A549 treated with CORT108297 at 1 μM for 4 hours (cell line): Measurements from ENCODE around the gene SLC33A1. TPM values are rescaled to one million over a fixed set of nuclear protein-coding genes. Genes with fewer than 3 reads are reported as not detected.

Experiments used
- total RNA-seq: library from RNA; stranded (reverse); fragments of 200-300 nt; extraction: Qiagen RNA extraction; gene quantifications from 5 replicates; pipeline ENCODE4 v1.2.3, GENCODE V29; 2022

SLC33A1 gene
- total RNA-seq = 15.5 to 17.4 TPM (median 16.1 TPM) in 5 replicates

DNA sequence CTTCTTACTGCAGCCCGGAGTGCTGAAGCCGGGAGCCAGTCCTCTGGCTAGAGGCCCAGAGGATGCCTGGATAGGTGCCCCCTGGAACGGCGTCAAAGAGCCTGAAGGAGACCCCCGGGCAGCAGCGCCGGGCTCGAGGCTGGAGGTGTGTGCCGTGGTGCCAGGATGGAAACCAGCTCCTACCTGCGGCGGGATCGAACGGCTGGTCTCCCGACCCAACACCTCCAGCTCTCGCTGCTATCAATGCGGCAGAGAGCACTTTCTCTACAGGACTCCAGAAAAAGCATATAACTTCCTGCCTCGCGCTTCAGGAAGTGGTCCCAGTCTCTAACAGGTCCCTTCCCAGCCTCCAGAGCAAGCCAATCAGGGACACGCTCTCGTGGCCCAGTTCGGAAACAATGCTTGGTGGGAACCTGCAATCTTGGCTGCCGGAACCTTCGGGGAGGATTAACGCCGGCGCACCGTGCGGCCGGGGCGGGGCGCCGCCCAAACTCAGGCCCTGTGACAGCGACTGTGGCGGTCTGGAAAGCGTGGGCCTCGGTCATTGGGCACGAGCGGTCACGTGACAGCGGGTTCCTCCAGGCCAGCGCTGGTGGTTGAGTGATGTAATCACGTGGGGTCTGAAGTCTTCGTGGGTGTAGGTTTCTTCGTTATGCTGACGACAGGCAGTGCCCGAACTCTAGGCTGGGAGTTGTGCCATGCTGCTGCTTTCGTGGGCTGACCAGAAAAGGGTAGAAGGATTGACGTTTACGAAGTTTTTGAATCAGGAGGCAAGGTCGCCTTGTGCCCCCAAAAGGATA lies at the start of gene SLC33A1:
Gene SLC33A1, minus strand, starts transcription at position 287 of the 800 bp plus-strand sequence. CDS start 430 bp downstream, outside the sequence.

DNA sequence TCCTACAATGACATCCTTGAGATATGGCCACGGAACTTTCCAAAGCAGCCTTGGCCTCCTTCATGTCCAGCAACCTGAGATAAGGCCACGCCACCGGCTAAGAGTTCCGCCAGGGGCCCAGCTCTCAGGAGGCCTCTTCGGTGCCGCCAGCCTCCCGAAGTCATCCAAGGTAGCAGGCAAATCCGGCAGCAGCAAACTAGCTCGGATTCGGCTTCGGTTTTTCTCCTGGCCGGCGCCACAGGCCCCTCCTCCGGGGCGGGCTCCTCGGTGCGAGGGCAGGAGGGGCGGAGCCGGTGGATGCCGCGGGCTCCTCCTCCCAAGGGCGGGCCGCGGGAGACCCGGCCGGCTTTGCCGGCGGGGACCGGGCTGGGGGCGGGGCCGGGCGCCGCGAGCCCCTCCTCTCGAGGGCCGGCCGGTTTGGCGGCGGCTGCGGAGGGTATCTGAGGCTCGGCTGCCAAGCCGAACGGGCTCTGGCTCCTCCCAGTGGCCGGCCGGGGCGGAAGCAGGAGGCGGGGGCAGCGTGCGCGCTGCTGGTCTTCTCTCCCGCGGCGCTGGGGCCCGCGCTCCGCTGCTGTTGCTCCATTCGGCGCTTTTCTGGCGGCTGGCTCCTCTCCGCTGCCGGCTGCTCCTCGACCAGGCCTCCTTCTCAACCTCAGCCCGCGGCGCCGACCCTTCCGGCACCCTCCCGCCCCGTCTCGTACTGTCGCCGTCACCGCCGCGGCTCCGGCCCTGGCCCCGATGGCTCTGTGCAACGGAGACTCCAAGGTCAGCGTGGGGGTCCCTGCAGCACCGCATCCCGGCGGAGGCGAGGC lies 16.1 kb upstream of the SLC33A1 start, which contains the start of gene GMPS:
Gene GMPS, plus strand, starts transcription at position 518 of the 812 bp plus-strand sequence. Its CDS starts 221 bp downstream, at position 739.

GRCh38 chr3:155805802-155806618 lies 48.2 kb downstream of the SLC33A1 start, which contains the start of gene C3orf33:
C3orf33 (minus strand) TSS chr3:155806278; CDS start chr3:155806252, 26 bp downstream.

Other genes starting within 250 kb of the SLC33A1 start
- 0.95 to 1.2 TPM (median 1.0 TPM) in 5 replicates for gene PLCH1, start 109.4 kb downstream of the SLC33A1 start, total RNA-seq
- 6.2 to 7.7 TPM (median 6.7 TPM) in 5 replicates for gene C3orf33, start 48.1 kb downstream of the SLC33A1 start, total RNA-seq
- 73.7 to 106 TPM (median 81.6 TPM) in 5 replicates for gene GMPS, start 16.2 kb upstream of the SLC33A1 start, total RNA-seq